NCI-H1105 (cell line): ENCODE results near the gene UBL4B.

ENCODE experiments used
- DNase-seq: peaks from one replicate; lab custom pipeline; 2025; lab: John Stamatoyannopoulos, UW

UBL4B gene

GRCh38 chr1:110113551-110113950 lies 1.3 kb downstream of the UBL4B start:
- no peak for DNase-seq

- no peak for DNase-seq
Measured at GRCh38 chr1:110114173-110114572, 1.9 kb downstream of the UBL4B start.

GRCh38 chr1:110114784-110115183 lies 2.5 kb downstream of the UBL4B start:
- no peak for DNase-seq

- DNase-seq = no peak
Measured at GRCh38 chr1:110118636-110119396, 6.6 kb downstream of the UBL4B start.

GRCh38 chr1:110119843-110120242 lies 7.6 kb downstream of the UBL4B start:
- DNase-seq = no peak

GRCh38 chr1:110120960-110121561 lies 8.8 kb downstream of the UBL4B start:
- no peak for DNase-seq

GRCh38 chr1:110123224-110123623 lies 11.0 kb downstream of the UBL4B start:
- DNase-seq = no peak

- DNase-seq = no peak
Measured at GRCh38 chr1:110125810-110126209, 13.6 kb downstream of the UBL4B start.

- no peak for DNase-seq
Measured at GRCh38 chr1:110130113-110130591, 17.9 kb downstream of the UBL4B start.

- DNase-seq = no peak
Measured at GRCh38 chr1:110130989-110131388, 18.7 kb downstream of the UBL4B start.

- no peak for DNase-seq
Measured at GRCh38 chr1:110132682-110133081, 20.4 kb downstream of the UBL4B start.

GRCh38 chr1:110133436-110133835 lies 21.2 kb downstream of the UBL4B start:
- no peak for DNase-seq

- no peak for DNase-seq
Measured at GRCh38 chr1:110134050-110134595, 21.9 kb downstream of the UBL4B start.

- no peak for DNase-seq
Measured at GRCh38 chr1:110135246-110135645, 23.0 kb downstream of the UBL4B start.

- DNase-seq = no peak
Measured at GRCh38 chr1:110135666-110136065, 23.4 kb downstream of the UBL4B start.

GRCh38 chr1:110136911-110137310 lies 24.7 kb downstream of the UBL4B start:
- peak; percentile 96 for DNase-seq

GRCh38 chr1:110138956-110139355 lies 26.7 kb downstream of the UBL4B start:
- DNase-seq = no peak

GRCh38 chr1:110144366-110144765 lies 32.1 kb downstream of the UBL4B start:
- DNase-seq = no peak

GRCh38 chr1:110148961-110149360 lies 36.7 kb downstream of the UBL4B start:
- DNase-seq = no peak

GRCh38 chr1:110150330-110151174 lies 38.3 kb downstream of the UBL4B start, which contains the start of gene SLC6A17:
Gene SLC6A17 (plus strand): TSS chr1:110150494. CDS start chr1:110166930, 16,436 bp downstream.
- DNase-seq = peak; percentile 57

- no peak for DNase-seq
Measured at GRCh38 chr1:110151175-110151669, 39.0 kb downstream of the UBL4B start.
